CD4-positive, alpha-beta memory T cell (primary cell): Measurements from ENCODE around the gene SUN1. TPM values are rescaled to one million over a fixed set of nuclear protein-coding genes. Genes with fewer than 3 reads are reported as not detected.

Source experiments
- CTCF ChIA-PET: fragments of 350-600 bp; sonication (Branson Sonifier 250); formaldehyde crosslinking; loops from one replicate; lab custom pipeline; 2021; ENCODE audit warnings: inconsistent platforms; ENCODE audit not compliant: partially characterized antibody; lab: Charles Lee
- POLR2A ChIA-PET: fragments of 350-600 bp; sonication (Branson Sonifier 250); formaldehyde crosslinking; loops from one replicate; lab custom pipeline; 2021; ENCODE audit not compliant: partially characterized antibody; lab: Charles Lee
- DNase-seq, 5 donors: peaks; one replicate each; pipeline versions ENCODE4 v3.0.0 to v3.0.0-alpha.2; 2020 to 2022; ENCODE audit warnings: mixed read lengths in 1 of 5
- H3K27ac ChIP-seq: one replicate; pipeline ENCODE4 v1.7.0; 2013; ENCODE audit warnings: low read depth, low read length
- H3K27me3 ChIP-seq: 2 replicates; pipeline ENCODE4 v1.7.0; 2013; ENCODE audit warnings: mild to moderate bottlenecking, low read length, moderate library complexity; ENCODE audit not compliant: insufficient read depth
- H3K36me3 ChIP-seq: 2 replicates; pipeline ENCODE4 v1.7.0; 2013; ENCODE audit warnings: mild to moderate bottlenecking, low read length, moderate library complexity; ENCODE audit not compliant: insufficient read depth
- H3K4me1 ChIP-seq: 2 replicates; pipeline ENCODE4 v1.7.0; 2013; ENCODE audit warnings: mild to moderate bottlenecking, low read length, moderate library complexity; ENCODE audit not compliant: insufficient read depth
- H3K4me3 ChIP-seq, 2 donors: one replicate each; pipeline ENCODE4 v1.7.0; 2013; ENCODE audit warnings: low read length in 2 of 2, mild to moderate bottlenecking in 1 of 2
- H3K9me3 ChIP-seq, 2 donors: one replicate each; pipeline ENCODE4 v1.7.0; 2013; ENCODE audit warnings: low read length in 2 of 2, control low read depth in 1 of 2; ENCODE audit not compliant: control insufficient read depth in 1 of 2
- H3K27ac Mint-ChIP-seq, 7 donors: one replicate each; pipeline ENCODE4 v1.8.0; 2020 to 2021; ENCODE audit warnings: mixed read lengths in 7 of 7, mild to moderate bottlenecking in 6 of 7, inconsistent platforms in 3 of 7, moderate library complexity in 3 of 7
- H3K27me3 Mint-ChIP-seq, 2 donors: one replicate each; pipeline ENCODE4 v1.8.0; 2020 to 2021; ENCODE audit warnings: mixed read lengths in 2 of 2
- H3K36me3 Mint-ChIP-seq, 2 donors: one replicate each; pipeline ENCODE4 v1.8.0; 2020 to 2021; ENCODE audit warnings: mixed read lengths in 2 of 2, inconsistent platforms in 1 of 2, mild to moderate bottlenecking in 1 of 2
- H3K4me1 Mint-ChIP-seq, 4 donors: one replicate each; pipeline ENCODE4 v1.8.0; 2020 to 2021; ENCODE audit warnings: mixed read lengths in 4 of 4, mild to moderate bottlenecking in 1 of 4
- H3K4me3 Mint-ChIP-seq, 8 donors: one replicate each; pipeline ENCODE4 v1.8.0; 2020 to 2021; ENCODE audit warnings: mixed read lengths in 8 of 8, mild to moderate bottlenecking in 7 of 8, moderate library complexity in 6 of 8, inconsistent platforms in 3 of 8
- H3K9me3 Mint-ChIP-seq, 8 donors: one replicate each; pipeline ENCODE4 v1.8.0; 2020 to 2021; ENCODE audit warnings: mixed read lengths in 8 of 8, mild to moderate bottlenecking in 5 of 8, inconsistent platforms in 3 of 8, moderate library complexity in 1 of 8
- intact Hi-C: fragments of 100-400 bp; cut with micrococcal nuclease; formaldehyde crosslinking; loops from one replicate; pipeline ENCODE4 v1.15.1; 2023
- polyA plus RNA-seq, 2 donors: library from polyadenylated mRNA; unstranded; fragments of 300-500 nt; fragmentation: Illumina TruSeq; gene quantifications; one replicate each; pipeline ENCODE4 v1.2.3, GENCODE V29; 2021
- total RNA-seq, 2 experiments: library from RNA; stranded (reverse); gene quantifications; one replicate each; pipeline ENCODE4 v1.2.3, GENCODE V29; 2021

SUN1 gene
- total and polyA plus RNA-seq, 4 experiments from 2014 or later: 53.7 to 210 (median 131) TPM

DNA sequence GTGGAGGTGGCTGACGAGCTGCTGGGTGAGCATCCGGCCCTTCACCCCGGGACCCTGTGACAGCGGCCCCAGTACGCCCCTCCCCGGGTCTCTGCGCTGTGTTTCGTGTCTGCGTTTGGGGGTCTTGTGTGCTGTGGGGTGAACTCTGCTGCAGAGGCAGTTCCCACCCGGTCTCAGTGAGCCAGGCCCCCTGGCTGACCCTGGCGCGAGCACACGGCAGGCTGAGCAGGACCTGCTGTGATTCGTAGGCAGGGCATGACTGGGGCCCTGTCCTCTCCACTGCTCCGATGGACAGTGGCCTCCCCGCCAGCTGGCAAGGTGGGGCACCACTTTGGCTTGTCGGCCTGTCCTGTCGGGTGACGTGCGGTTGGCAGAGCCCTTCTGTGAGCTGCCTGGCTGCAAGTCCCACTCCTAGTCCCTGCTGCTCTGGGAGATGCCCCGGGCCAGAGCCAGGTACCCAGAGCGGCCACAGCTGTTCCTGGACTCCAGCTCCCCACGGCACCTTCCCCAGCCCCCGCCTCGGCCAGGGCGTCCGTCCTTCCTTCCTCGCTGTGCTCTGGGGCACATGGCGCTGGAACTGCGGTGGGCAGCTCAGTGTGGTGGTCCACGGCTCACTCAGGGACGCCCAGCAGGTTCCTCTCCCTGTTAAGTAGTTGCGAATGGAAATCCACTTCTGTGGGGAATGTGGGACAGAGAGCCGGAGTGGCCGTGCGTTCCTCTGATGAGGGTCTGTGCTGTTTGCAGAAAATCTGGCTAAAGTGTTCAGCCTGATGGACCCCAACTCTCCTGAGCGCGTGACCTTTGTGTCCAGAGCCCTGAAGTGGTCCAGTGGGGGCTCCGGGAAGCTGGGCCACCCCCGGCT lies 54.6 kb downstream of the SUN1 start:
- CTCF ChIA-PET: no interaction called here
- H3K36me3 ChIP-seq: peaks cover 45% of the 10 kb centered on the region
- H3K36me3 Mint-ChIP-seq: peaks cover 14 to 21% of the 10 kb centered on the region in 2 donors

DNA sequence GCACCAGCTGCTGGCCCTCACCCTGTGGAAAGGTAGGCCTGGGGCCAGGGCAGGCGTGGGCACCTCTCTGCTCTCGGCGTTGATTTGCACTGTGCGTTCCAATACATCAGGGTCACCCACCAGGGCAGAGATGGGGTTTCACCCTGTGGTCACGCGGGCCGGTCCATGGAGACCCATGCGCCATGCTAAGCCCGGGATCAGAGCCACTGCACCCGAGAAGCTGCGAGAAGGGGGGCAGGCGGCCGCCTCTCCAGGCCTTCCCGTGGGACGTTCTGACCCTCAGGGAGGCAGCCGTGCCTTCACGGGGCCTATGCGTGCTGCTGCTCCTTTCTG lies 55.2 kb downstream of the SUN1 start:
- Histone ChIP-seq H3K9me3 (no peaks in the 10 kb centered on the region), H3K4me3 (no peak overlapping the region), H3K36me3 (peaks cover 51% of the 10 kb centered on the region), H3K27me3 (no peaks in the 10 kb centered on the region), H3K4me1 (peaks cover 6% of the 10 kb centered on the region), H3K27ac (no peak overlapping the region)
- no peak overlapping the region for H3K4me3 Mint-ChIP-seq
- no peaks in the 10 kb centered on the region for H3K9me3 Mint-ChIP-seq
- H3K27me3 Mint-ChIP-seq: no peaks in the 10 kb centered on the region
- POLR2A ChIA-PET: interaction anchor here (1.8 kb wide), 1 partner anchor 11 kb away, joined by 5 read pairs; no protein-coding TSS in a partner anchor
- H3K4me1 Mint-ChIP-seq: peaks cover 8 to 21% (median 12%) of the 10 kb centered on the region in 4 donors
- peaks cover 15 to 24% of the 10 kb centered on the region in 2 donors for H3K36me3 Mint-ChIP-seq
- no peak for DNase-seq
- intact Hi-C loops: no loop called here
- H3K27ac Mint-ChIP-seq: peak overlapping the region in 1 of 7 donors; percentile 59
- CTCF ChIA-PET: no interaction called here

More for the DNA sequence above, 54.6 kb downstream of the SUN1 start:
- Mint-ChIP-seq H3K4me3 (no peak overlapping the region), H3K4me1 (peaks cover 9 to 24% (median 13%) of the 10 kb centered on the region in 4 donors), H3K27ac (peak overlapping the region in 1 of 7 donors; percentile 59), H3K27me3 (no peaks in the 10 kb centered on the region), H3K9me3 (no peaks in the 10 kb centered on the region)
- H3K9me3 ChIP-seq: no peaks in the 10 kb centered on the region
- intact Hi-C loops: no loop called here
- no peaks in the 10 kb centered on the region for H3K27me3 ChIP-seq
- H3K4me3 ChIP-seq: no peak overlapping the region
- POLR2A ChIA-PET: interaction anchor here (1.8 kb wide), 1 partner anchor 10 kb away, joined by 5 read pairs; no protein-coding TSS in a partner anchor
- H3K4me1 ChIP-seq: peaks cover 6% of the 10 kb centered on the region
- no peak for DNase-seq
- no peak overlapping the region for H3K27ac ChIP-seq

DNA sequence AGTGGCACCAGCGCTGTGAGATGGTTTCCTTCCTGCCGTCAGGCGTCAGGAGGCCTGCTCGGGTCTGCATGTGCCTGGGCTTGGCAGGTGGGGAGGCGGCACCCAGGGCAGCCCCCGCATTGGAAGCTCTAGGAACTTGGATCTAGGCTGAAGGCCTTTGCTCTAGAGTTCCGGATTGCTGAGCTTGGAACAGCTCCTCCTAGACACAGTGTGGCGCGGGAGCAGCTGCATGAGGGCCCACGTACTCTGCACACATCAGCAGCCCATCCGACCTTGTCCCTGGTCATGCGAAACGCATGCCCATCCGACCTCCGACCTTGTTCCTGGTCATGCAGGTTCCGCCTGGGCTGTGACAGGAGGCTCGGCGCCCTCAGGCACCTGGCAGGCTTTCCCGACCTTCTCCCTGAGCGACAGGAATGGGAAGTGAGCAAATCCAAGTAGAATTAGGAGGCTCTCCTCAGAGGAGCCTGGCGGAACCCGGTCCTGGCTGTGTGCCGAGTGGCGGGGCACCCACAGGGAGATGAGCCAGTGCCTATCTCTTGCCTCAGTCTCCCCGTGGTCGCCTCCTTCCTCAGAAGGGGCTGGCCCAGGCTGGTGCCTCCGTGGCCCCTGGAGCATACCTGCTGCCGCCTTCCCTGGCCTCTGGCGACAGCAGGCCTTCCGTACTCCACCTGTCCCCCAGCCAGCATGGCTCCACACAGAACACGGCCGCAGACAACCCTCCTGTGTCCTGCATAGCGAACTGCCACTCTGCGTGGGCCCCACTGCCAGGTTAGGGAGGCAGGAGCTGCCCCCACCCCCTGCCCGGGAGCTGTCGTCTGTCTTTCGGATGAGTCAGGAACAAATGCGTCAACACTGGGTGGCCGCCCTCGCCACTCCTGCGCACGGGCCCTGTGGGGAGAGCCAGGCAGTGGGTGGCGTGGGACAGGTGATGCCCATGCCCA lies 56.1 kb downstream of the SUN1 start:
- peaks cover 57% of the 10 kb centered on the region for H3K36me3 ChIP-seq
- H3K4me3 ChIP-seq: no peak overlapping the region
- H3K9me3 Mint-ChIP-seq: peaks cover 0 to 2% (median 0%) of the 10 kb centered on the region in 8 donors
- no peaks in the 10 kb centered on the region for H3K27me3 ChIP-seq
- DNase-seq: no peak
- CTCF ChIA-PET: no interaction called here
- no peaks in the 10 kb centered on the region for H3K9me3 ChIP-seq
- no peaks in the 10 kb centered on the region for H3K4me1 ChIP-seq
- peaks cover 24 to 30% of the 10 kb centered on the region in 2 donors for H3K36me3 Mint-ChIP-seq
- H3K4me1 Mint-ChIP-seq: peaks cover 7 to 14% (median 10%) of the 10 kb centered on the region in 4 donors
- no peaks in the 10 kb centered on the region for H3K27me3 Mint-ChIP-seq
- POLR2A ChIA-PET: interaction anchor here (1.8 kb wide), 1 partner anchor 12 kb away, joined by 5 read pairs; no protein-coding TSS in a partner anchor
- no peak overlapping the region for H3K4me3 Mint-ChIP-seq
- intact Hi-C loops: no loop called here
- H3K27ac ChIP-seq: no peak overlapping the region
- H3K27ac Mint-ChIP-seq: peak overlapping the region in 2 of 7 donors; percentile 53 to 59

DNA sequence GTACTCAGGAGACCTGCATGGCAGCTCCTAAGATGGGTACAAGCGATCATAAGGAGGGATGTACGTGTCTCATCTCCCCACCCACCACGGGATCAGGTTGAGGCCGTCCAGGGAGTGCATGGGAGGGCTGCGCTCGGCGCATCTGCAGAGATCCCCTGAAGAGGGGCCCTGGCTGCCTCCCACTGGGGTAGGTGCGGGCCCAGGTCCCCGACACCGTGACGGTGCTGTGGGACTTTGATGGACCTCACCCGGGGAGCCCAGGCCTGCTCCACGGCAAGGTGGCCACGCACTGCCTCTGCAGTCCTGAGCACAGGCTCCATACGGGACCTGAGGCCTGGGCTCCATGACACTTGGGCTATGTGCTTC lies 56.7 kb downstream of the SUN1 start:
- no peak overlapping the region for H3K4me3 ChIP-seq
- ChIA-PET POLR2A (no interaction called here), CTCF (no interaction called here)
- no peaks in the 10 kb centered on the region for H3K27me3 ChIP-seq
- H3K9me3 ChIP-seq: no peaks in the 10 kb centered on the region
- no peak overlapping the region for H3K27ac ChIP-seq
- intact Hi-C loops: no loop called here
- Mint-ChIP-seq H3K4me3 (no peak overlapping the region), H3K9me3 (peaks cover 0 to 3% (median 0%) of the 10 kb centered on the region in 8 donors), H3K27me3 (no peaks in the 10 kb centered on the region), H3K36me3 (peaks cover 27 to 31% of the 10 kb centered on the region in 2 donors), H3K27ac (no peak overlapping the region), H3K4me1 (peaks cover 7 to 16% (median 9%) of the 10 kb centered on the region in 4 donors)
- peaks cover 63% of the 10 kb centered on the region for H3K36me3 ChIP-seq
- H3K4me1 ChIP-seq: no peaks in the 10 kb centered on the region
- no peak for DNase-seq

DNA sequence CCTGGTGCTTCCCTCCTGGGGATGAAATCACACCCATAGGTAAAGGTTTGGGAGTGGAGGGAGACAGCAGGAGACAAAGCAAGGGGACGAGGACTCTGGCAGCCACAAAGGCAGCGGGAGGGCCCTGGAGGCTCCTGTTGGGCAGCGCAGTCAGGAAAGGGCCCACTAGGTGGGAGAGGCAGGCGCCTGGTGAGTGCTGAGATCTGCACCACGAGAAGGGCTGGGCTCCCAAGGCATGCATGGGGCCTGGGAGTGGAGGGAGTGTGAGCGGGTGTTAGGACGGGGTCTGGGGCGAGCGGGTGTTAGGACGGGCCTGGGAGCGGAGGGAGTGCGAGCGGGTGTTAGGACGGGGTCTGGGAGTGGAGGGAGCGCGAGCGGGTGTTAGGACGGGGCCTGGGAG lies 57.1 kb downstream of the SUN1 start:
- H3K36me3 Mint-ChIP-seq: peaks cover 27 to 31% of the 10 kb centered on the region in 2 donors
- no peak for DNase-seq
- no peaks in the 10 kb centered on the region for H3K4me1 ChIP-seq
- peaks cover 63% of the 10 kb centered on the region for H3K36me3 ChIP-seq
- intact Hi-C loops: no loop called here
- H3K9me3 ChIP-seq: no peaks in the 10 kb centered on the region
- H3K4me3 Mint-ChIP-seq: no peak overlapping the region
- no peak overlapping the region for H3K4me3 ChIP-seq
- no peak overlapping the region for H3K27ac ChIP-seq
- no peaks in the 10 kb centered on the region for H3K27me3 Mint-ChIP-seq
- no peaks in the 10 kb centered on the region for H3K27me3 ChIP-seq
- no peak overlapping the region for H3K27ac Mint-ChIP-seq
- peaks cover 0 to 3% (median 0%) of the 10 kb centered on the region in 8 donors for H3K9me3 Mint-ChIP-seq
- POLR2A ChIA-PET: no interaction called here
- CTCF ChIA-PET: no interaction called here
- peaks cover 7 to 15% (median 9%) of the 10 kb centered on the region in 4 donors for H3K4me1 Mint-ChIP-seq

DNA sequence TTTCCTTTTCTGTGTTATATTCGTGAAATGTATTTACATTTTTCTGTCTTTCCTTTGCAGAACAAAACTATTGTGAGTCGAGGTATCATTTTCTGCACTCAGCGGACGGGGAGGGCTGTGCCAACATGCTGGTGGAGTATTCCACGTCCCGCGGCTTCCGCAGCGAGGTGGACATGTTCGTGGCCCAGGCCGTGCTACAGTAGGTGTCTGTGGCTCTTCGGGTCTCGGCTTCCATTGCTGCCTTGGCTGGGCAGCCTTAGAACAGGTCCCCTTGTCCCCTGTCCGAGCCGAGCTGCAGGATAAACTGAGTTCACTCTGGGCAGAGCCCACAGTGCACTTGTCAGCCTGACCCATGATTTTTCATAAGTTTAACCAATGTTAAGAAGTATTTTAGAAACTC lies 58.6 kb downstream of the SUN1 start:
- H3K27ac Mint-ChIP-seq: peak overlapping the region in 1 of 7 donors; percentile 55
- Histone ChIP-seq H3K27ac (no peak overlapping the region), H3K4me1 (no peaks in the 10 kb centered on the region), H3K4me3 (no peak overlapping the region), H3K27me3 (no peaks in the 10 kb centered on the region), H3K9me3 (no peaks in the 10 kb centered on the region), H3K36me3 (peaks cover 70% of the 10 kb centered on the region)
- peaks cover 36 to 41% of the 10 kb centered on the region in 2 donors for H3K36me3 Mint-ChIP-seq
- ChIA-PET CTCF (no interaction called here), POLR2A (interaction anchor here (1.6 kb wide), 1 partner anchor 10 kb away, joined by 5 read pairs; no protein-coding TSS in a partner anchor)
- H3K9me3 Mint-ChIP-seq: peaks cover 0 to 4% (median 0%) of the 10 kb centered on the region in 8 donors
- H3K4me3 Mint-ChIP-seq: no peak overlapping the region
- H3K27me3 Mint-ChIP-seq: no peaks in the 10 kb centered on the region
- intact Hi-C loops: no loop called here
- no peak for DNase-seq
- H3K4me1 Mint-ChIP-seq: peaks cover 4 to 9% (median 5%) of the 10 kb centered on the region in 4 donors
